MM.1S (cell line): Measurements from ENCODE around the gene DLGAP1.

Experiments used
- DNase-seq: peaks from one replicate; pipeline ENCODE4 v3.0.0-alpha.2; 2015
- H2AFZ ChIP-seq: fragments of 300-600 bp; sonication (generic); 2 replicates; pipeline ENCODE4 v1.6.0; 2016; ENCODE audit warnings: antibody characterized with exemption, low read length
- H3F3A ChIP-seq: fragments of 300-600 bp; sonication (generic); 2 replicates; pipeline ENCODE4 v1.6.1; 2016; ENCODE audit warnings: mild to moderate bottlenecking, antibody characterized with exemption, low read length, moderate library complexity, mixed read lengths; ENCODE audit not compliant: insufficient read depth
- H3K27ac ChIP-seq: fragments of 300-600 bp; sonication (generic); 2 replicates; pipeline ENCODE4 v1.5.1; 2016; ENCODE audit warnings: mild to moderate bottlenecking, low read length
- H3K27me3 ChIP-seq: fragments of 300-600 bp; sonication (generic); replicated peaks from 2 replicates; pipeline ENCODE4 v1.6.0; 2016; ENCODE audit warnings: low read length; ENCODE audit not compliant: insufficient read depth
- H3K36me3 ChIP-seq: fragments of 300-600 bp; sonication (generic); replicated peaks from 2 replicates; pipeline ENCODE4 v1.6.1; 2016; ENCODE audit warnings: mild to moderate bottlenecking, low read length, mixed read lengths; ENCODE audit not compliant: insufficient read depth
- H3K4me1 ChIP-seq: fragments of 300-600 bp; sonication (generic); 2 replicates; pipeline ENCODE4 v1.6.1; 2016; ENCODE audit warnings: low read length, mixed read lengths
- H3K4me2 ChIP-seq: fragments of 300-600 bp; sonication (generic); 2 replicates; pipeline ENCODE4 v1.6.0; 2016; ENCODE audit warnings: low read depth, low read length
- H3K4me3 ChIP-seq: fragments of 300-600 bp; sonication (generic); 2 replicates; pipeline ENCODE4 v1.5.1; 2016; ENCODE audit warnings: low read length, mixed read lengths
- H3K79me2 ChIP-seq: fragments of 300-600 bp; sonication (generic); 2 replicates; pipeline ENCODE4 v1.6.1; 2016; ENCODE audit warnings: mixed run types, low read length, mixed read lengths
- H3K9ac ChIP-seq: fragments of 300-600 bp; sonication (generic); 2 replicates; pipeline ENCODE4 v1.6.1; 2016; ENCODE audit warnings: low read length, mixed read lengths
- H3K9me2 ChIP-seq: fragments of 300-600 bp; sonication (generic); replicated peaks from 2 replicates; pipeline ENCODE4 v1.6.1; 2016; ENCODE audit warnings: mild to moderate bottlenecking, low read length, mixed read lengths; ENCODE audit not compliant: insufficient read depth
- H3K9me3 ChIP-seq: fragments of 300-600 bp; sonication (generic); replicated peaks from 2 replicates; pipeline ENCODE4 v1.6.1; 2016; ENCODE audit warnings: mild to moderate bottlenecking, low read length, mixed read lengths; ENCODE audit not compliant: insufficient read depth
- H4K20me1 ChIP-seq: fragments of 300-600 bp; sonication (generic); 2 replicates; pipeline ENCODE4 v1.6.1; 2016; ENCODE audit warnings: mild to moderate bottlenecking, low read length, moderate library complexity, mixed read lengths; ENCODE audit not compliant: insufficient read depth
- CTCF ChIP-seq: fragments of 300-600 bp; sonication (generic); IDR thresholded peaks from 2 replicates; pipeline ENCODE4 v1.5.1; 2016; ENCODE audit warnings: antibody characterized with exemption, low read length, mixed read lengths
- EZH2 ChIP-seq: fragments of 300-600 bp; sonication (generic); optimal IDR thresholded peaks from 2 replicates; pipeline ENCODE3; 2017; ENCODE audit warnings: low read depth, mild to moderate bottlenecking, antibody characterized with exemption, low read length, mixed read lengths
- EZH2phosphoT487 ChIP-seq: fragments of 300-600 bp; sonication (generic); IDR thresholded peaks from 2 replicates; pipeline ENCODE4 v1.6.1; 2018; ENCODE audit warnings: antibody characterized with exemption, low read length

Gene DLGAP1

GRCh38 chr18:3771121-3771971 lies 683.8 kb downstream of the DLGAP1 start:
- Histone ChIP-seq H3F3A (no peaks in the 10 kb centered on the region), H3K27ac (no peak overlapping the region), H3K9me2 (no peaks in the 10 kb centered on the region), H4K20me1 (no peaks in the 10 kb centered on the region), H3K4me3 (peak overlapping the region; percentile 57), H3K36me3 (no peaks in the 10 kb centered on the region), H3K79me2 (no peaks in the 10 kb centered on the region), H3K27me3 (no peaks in the 10 kb centered on the region), H3K9me3 (no peaks in the 10 kb centered on the region), H3K9ac (no peak overlapping the region), H3K4me1 (no peaks in the 10 kb centered on the region), H3K4me2 (peak overlapping the region; percentile 85), H2AFZ (peak overlapping the region; percentile 54)
- DNase-seq: peak; percentile 65
- TF ChIP-seq CTCF (peak; percentile 88), EZH2phosphoT487 (no peak), EZH2 (no peak)

- H3K9ac ChIP-seq: no peak overlapping the region
- no peak overlapping the region for H2AFZ ChIP-seq
- no peak overlapping the region for H3K27ac ChIP-seq
- H3K4me2 ChIP-seq: no peak overlapping the region
- no peak for TF ChIP-seq EZH2
- TF ChIP-seq CTCF: no peak
- no peaks in the 10 kb centered on the region for H3K4me1 ChIP-seq
- no peaks in the 10 kb centered on the region for H3K9me3 ChIP-seq
- H4K20me1 ChIP-seq: no peaks in the 10 kb centered on the region
- H3K4me3 ChIP-seq: no peak overlapping the region
- H3K27me3 ChIP-seq: no peaks in the 10 kb centered on the region
- H3F3A ChIP-seq: no peaks in the 10 kb centered on the region
- H3K9me2 ChIP-seq: no peaks in the 10 kb centered on the region
- no peaks in the 10 kb centered on the region for H3K79me2 ChIP-seq
- no peak for DNase-seq
- no peaks in the 10 kb centered on the region for H3K36me3 ChIP-seq
Observed at GRCh38 chr18:3761266-3761665, 693.8 kb downstream of the DLGAP1 start.

GRCh38 chr18:3760741-3761140 lies 694.4 kb downstream of the DLGAP1 start:
- no peak for DNase-seq
- H3K9ac ChIP-seq: no peak overlapping the region

More at GRCh38 chr18:3760741-3761140, 694.4 kb downstream of the DLGAP1 start:
- Histone ChIP-seq H4K20me1 (no peaks in the 10 kb centered on the region), H3K4me3 (no peak overlapping the region), H3F3A (no peaks in the 10 kb centered on the region), H3K4me2 (no peak overlapping the region), H3K36me3 (no peaks in the 10 kb centered on the region), H3K4me1 (no peaks in the 10 kb centered on the region), H3K9me2 (no peaks in the 10 kb centered on the region), H3K27ac (no peak overlapping the region), H3K9me3 (no peaks in the 10 kb centered on the region), H2AFZ (no peak overlapping the region), H3K27me3 (no peaks in the 10 kb centered on the region), H3K79me2 (no peaks in the 10 kb centered on the region)
- TF ChIP-seq CTCF: no peak
- TF ChIP-seq EZH2phosphoT487: no peak
- TF ChIP-seq EZH2: no peak
